Lung (tissue), 12 donors: Measurements from ENCODE around the gene CAPN5. TPM values are rescaled to one million over a fixed set of nuclear protein-coding genes. Genes with fewer than 3 reads are reported as not detected.

Experiments used
- ATAC-seq: fragments of 200-7000 bp; cut with Tn5 transposase; one replicate; pipeline ENCODE4 v1.9.1; 2020; ENCODE audit warnings: moderate number of reproducible peaks; ENCODE audit not compliant: insufficient read depth, low FRiP score
- DNase-seq, 3 donors: peaks; one replicate each; pipeline ENCODE4 v3.0.0-alpha.2; 2013 to 2017
- H3K27ac ChIP-seq, 2 donors: one replicate each; pipeline ENCODE4 v1.5.1; 2013; ENCODE audit warnings: mild to moderate bottlenecking in 2 of 2, moderate library complexity in 2 of 2, control low read depth in 1 of 2, inconsistent platforms in 1 of 2, low read depth in 1 of 2, low read length in 1 of 2
- H3K27me3 ChIP-seq, 3 donors: one replicate each; pipeline ENCODE4 v1.5.1; 2013; ENCODE audit warnings: low read length in 2 of 3; ENCODE audit not compliant: control insufficient read depth in 3 of 3, insufficient read depth in 3 of 3
- H3K36me3 ChIP-seq, 4 donors: one replicate each; pipeline ENCODE4 v1.5.1; 2013; ENCODE audit warnings: low read length in 4 of 4, mild to moderate bottlenecking in 1 of 4, moderate library complexity in 1 of 4; ENCODE audit not compliant: control insufficient read depth in 4 of 4, insufficient read depth in 4 of 4
- H3K4me1 ChIP-seq, 5 donors: one replicate each; pipeline ENCODE4 v1.5.1; 2013; ENCODE audit warnings: low read length in 5 of 5, mild to moderate bottlenecking in 2 of 5, moderate library complexity in 1 of 5; ENCODE audit not compliant: control insufficient read depth in 5 of 5, insufficient read depth in 5 of 5
- H3K4me3 ChIP-seq: one replicate; pipeline ENCODE4 v1.5.1; 2013; ENCODE audit warnings: mild to moderate bottlenecking, control low read depth, moderate library complexity
- H3K9ac ChIP-seq, 2 donors: one replicate each; pipeline ENCODE4 v1.5.1; 2013; ENCODE audit warnings: low read length in 2 of 2, control low read depth in 1 of 2; ENCODE audit not compliant: insufficient read depth in 1 of 2
- H3K9me3 ChIP-seq, 4 donors: one replicate each; pipeline ENCODE4 v1.5.1; 2013; ENCODE audit warnings: low read length in 3 of 4, mild to moderate bottlenecking in 1 of 4, moderate library complexity in 1 of 4; ENCODE audit not compliant: control insufficient read depth in 4 of 4, insufficient read depth in 3 of 4
- WGBS, 2 donors: extraction: QIAGEN DNeasy Blood & Tissue Kit; methylation state at CpG; one replicate each; pipeline ENCODE4 v1.1.7; 2013; 5-methylcytosine and 5-hydroxymethylcytosine counted together
- polyA plus RNA-seq, 2 donors: library from polyadenylated mRNA; stranded (reverse); fragments of 200-250 nt; gene quantifications; one replicate each; pipeline ENCODE4 v1.2.1, GENCODE V29; 2013
- total RNA-seq, 2 donors: library from RNA; depleted of rRNA in 1 of 2; stranded (reverse); fragments of >200 nt in 1 of 2; gene quantifications; one replicate each; pipeline ENCODE4 v1.2.1, GENCODE V29; 2014 to 2021
- TF ChIP-seq, protein P1 (sequence below): IDR thresholded peaks from 2 replicates; pipeline ENCODE4 v1.5.1; 2012; ENCODE audit warnings: mild to moderate bottlenecking; ENCODE audit errors: control extremely low read depth, extremely low read depth
- donor health status: control.
- donor health status: control.
- donor health status: Bipolar disorder and iron deficiency.
- donor health status: healthy.
- donor health status: DM: yes; HTN: yes; CAD: no.

Gene CAPN5
- total and polyA plus RNA-seq, 4 donors: 3.0 to 16.1 (median 9.4) TPM

GRCh38 chr11:77040401-77040777, 26.4 kb upstream of the CAPN5 start:
- Histone ChIP-seq H3K9me3 (peaks cover 0 to 2% (median 0%) of the 10 kb centered on the region in 4 donors), H3K9ac (no peak overlapping the region), H3K4me3 (no peak overlapping the region), H3K36me3 (no peaks in the 10 kb centered on the region), H3K4me1 (peaks cover 0 to 10% (median 0%) of the 10 kb centered on the region in 5 donors), H3K27me3 (peaks cover 0 to 16% (median 13%) of the 10 kb centered on the region in 3 donors), H3K27ac (no peak overlapping the region)
- 72 to 78% methylated on average over 36 to 37 of the region's 37 CpGs for WGBS, 2 donors
- ATAC-seq (no peak), DNase-seq (peak in 1 of 3 donors; percentile 4)
- TF ChIP-seq, protein P1, sequence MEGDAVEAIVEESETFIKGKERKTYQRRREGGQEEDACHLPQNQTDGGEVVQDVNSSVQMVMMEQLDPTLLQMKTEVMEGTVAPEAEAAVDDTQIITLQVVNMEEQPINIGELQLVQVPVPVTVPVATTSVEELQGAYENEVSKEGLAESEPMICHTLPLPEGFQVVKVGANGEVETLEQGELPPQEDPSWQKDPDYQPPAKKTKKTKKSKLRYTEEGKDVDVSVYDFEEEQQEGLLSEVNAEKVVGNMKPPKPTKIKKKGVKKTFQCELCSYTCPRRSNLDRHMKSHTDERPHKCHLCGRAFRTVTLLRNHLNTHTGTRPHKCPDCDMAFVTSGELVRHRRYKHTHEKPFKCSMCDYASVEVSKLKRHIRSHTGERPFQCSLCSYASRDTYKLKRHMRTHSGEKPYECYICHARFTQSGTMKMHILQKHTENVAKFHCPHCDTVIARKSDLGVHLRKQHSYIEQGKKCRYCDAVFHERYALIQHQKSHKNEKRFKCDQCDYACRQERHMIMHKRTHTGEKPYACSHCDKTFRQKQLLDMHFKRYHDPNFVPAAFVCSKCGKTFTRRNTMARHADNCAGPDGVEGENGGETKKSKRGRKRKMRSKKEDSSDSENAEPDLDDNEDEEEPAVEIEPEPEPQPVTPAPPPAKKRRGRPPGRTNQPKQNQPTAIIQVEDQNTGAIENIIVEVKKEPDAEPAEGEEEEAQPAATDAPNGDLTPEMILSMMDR: no peak

- Histone ChIP-seq H3K27me3 (peaks cover 0 to 19% (median 17%) of the 10 kb centered on the region in 3 donors), H3K9ac (no peak overlapping the region), H3K9me3 (peaks cover 0 to 2% (median 0%) of the 10 kb centered on the region in 4 donors), H3K27ac (no peak overlapping the region), H3K36me3 (no peaks in the 10 kb centered on the region), H3K4me3 (no peak overlapping the region), H3K4me1 (peaks cover 0 to 10% (median 0%) of the 10 kb centered on the region in 5 donors)
- 94 to 95% methylated on average over 13 of the region's 13 CpGs for WGBS, 2 donors
- TF ChIP-seq, protein P1: no peak
- DNase-seq: no peak
- no peak for ATAC-seq
Observed at GRCh38 chr11:77040889-77041288, 25.9 kb upstream of the CAPN5 start.

- no peak overlapping the region for H3K27ac ChIP-seq
- no peak overlapping the region for H3K9ac ChIP-seq
- WGBS, 2 donors: 88 to 96% methylated on average over 13 of the region's 13 CpGs
- DNase-seq: peak in 1 of 3 donors; percentile 3
- TF ChIP-seq, protein P1: no peak
- H3K36me3 ChIP-seq: no peaks in the 10 kb centered on the region
- no peak overlapping the region for H3K4me3 ChIP-seq
- peaks cover 0 to 19% (median 17%) of the 10 kb centered on the region in 3 donors for H3K27me3 ChIP-seq
- no peak for ATAC-seq
- peaks cover 0 to 10% (median 0%) of the 10 kb centered on the region in 5 donors for H3K4me1 ChIP-seq
- peaks cover 0 to 2% (median 0%) of the 10 kb centered on the region in 4 donors for H3K9me3 ChIP-seq
Observed at GRCh38 chr11:77042111-77042726, 24.6 kb upstream of the CAPN5 start.
